ENCODE data around the gene SGIP1. TPM values are rescaled to one million over a fixed set of nuclear protein-coding genes. Genes with fewer than 3 reads are reported as not detected.

Gene SGIP1
- polyA plus RNA-seq, 3 donors = 9.6 to 13.8 (median 13.1) TPM

GRCh38 chr1:66599899-66600737, 66.2 kb downstream of the SGIP1 start:
- no peak for DNase-seq (ENCODE audit: low read depth in 3 of 3, low spot score in 2 of 3)

DNA sequence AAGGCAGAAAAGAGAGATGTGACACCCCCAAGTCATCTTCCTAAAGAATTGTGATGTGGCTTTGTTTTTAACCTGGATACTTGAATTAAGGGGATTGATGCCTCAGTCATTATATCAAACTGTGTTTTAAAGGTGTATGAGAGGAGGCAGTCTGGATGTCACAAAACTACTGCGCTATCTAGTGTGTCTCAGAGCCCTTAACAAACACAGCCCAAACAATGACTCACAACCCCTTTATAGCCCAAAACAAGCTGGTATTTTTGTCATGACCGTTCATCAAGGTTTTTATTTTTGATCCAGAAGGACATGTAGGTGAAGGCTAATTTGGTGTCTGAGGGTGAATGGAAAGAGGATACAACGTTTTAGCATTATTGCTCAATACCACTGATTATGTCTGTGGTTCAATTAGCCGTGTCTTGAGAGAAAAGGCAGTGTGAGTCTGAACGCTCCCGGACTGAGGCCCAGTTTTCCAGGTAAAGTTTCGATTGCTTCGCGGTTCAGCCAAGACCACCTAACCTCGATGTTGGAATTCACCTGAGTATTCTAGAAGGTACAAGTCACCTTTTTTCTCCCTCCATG, 71.6 kb downstream of the SGIP1 start:
- no peak for DNase-seq (ENCODE audit: low read depth in 3 of 3, low spot score in 2 of 3)

DNA sequence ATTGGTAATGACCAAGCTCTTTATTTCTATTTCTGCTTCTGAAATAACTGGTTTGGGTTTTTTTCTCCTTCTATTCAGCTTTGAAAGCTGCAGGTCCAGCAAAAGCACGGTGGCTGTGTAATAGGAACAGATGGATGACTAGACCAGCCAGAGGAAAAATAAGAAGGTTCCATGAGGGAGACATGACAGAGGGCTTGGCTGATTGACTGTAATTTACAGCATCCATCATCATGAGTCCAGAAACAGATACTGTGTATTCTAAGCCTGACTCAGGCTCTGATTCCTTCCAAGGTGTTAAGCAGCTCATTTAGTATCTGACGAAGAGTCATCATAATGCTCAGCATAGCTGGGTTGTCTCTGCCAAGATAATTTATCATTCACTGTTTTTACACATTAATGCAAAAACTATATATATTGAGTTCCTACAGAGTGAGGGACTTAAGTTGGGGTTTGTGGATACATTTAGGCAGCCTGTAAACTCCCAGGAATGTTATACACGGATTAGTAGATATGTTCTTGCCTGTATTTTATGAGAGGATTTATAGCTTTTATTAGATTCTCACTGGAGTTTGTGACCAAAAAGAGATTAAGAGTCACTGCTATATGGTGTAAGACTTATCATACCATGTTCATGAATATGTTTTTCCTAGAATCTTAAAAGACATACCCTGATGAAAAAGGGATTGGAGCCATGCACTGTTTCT, 72.6 kb downstream of the SGIP1 start:
- no peak for DNase-seq (ENCODE audit: low read depth in 3 of 3, low spot score in 2 of 3)

GRCh38 chr1:66607458-66607857, 73.5 kb downstream of the SGIP1 start:
- no peak for DNase-seq (ENCODE audit: low read depth in 3 of 3, low spot score in 2 of 3)

DNA sequence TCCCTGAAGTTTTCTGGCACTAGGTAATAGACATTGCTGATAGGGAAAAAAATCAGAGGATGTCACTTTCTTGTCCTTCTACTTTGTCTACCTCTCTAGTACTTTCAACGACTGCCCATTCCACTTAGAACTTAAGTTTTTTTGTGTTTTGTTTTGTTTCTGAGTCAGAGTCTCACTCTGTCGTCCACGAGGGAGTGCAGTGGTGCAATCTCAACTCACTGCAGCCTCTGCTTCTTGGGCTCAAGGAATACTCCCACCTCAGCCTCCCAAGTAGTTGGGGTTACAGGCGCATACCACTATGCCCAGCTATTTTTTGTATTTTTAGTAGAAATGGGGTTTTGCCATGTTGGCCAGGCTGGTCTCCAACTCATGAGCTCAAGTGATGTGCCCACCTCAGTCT, 79.2 kb downstream of the SGIP1 start:
- no peak for DNase-seq (ENCODE audit: low read depth in 3 of 3, low spot score in 2 of 3)

DNA sequence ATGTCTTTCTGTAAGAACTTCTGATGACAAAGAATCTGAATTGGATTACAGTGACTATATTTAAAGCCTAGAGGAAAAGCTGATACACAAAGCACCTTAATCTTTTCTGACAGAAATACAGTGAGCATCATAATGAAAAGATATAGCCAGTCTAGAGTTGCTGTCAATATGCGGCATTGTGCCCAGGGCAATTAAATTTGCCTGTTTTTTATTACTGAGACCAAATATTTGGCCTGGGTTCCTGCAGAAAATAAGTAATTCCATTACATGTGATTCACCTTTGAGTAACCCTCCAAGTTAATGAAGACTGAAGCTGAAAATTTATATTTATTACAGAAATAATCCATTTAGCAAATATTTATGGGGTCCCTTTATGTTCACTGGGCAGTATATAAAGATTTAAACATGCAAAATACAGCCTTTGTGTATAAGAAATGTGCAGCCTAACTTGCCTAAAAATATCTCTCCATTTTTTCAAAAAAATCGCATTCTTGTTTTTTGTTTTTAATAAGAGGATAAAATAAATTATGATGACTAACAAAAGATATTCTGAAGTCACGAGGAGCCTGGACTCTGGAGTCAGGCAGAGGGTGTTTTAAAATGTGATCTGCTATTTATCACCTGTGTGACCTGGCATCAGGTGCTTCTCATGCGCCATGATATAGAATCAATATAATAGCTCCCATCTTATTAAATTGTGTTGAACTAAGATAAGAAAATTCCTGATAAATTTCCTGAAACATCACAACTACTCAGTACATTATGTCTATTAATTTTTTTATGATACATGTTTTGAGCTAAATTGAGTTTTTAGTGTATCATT, 83.6 kb downstream of the SGIP1 start:
- no peak for DNase-seq (ENCODE audit: low read depth in 3 of 3, low spot score in 2 of 3)

DNA sequence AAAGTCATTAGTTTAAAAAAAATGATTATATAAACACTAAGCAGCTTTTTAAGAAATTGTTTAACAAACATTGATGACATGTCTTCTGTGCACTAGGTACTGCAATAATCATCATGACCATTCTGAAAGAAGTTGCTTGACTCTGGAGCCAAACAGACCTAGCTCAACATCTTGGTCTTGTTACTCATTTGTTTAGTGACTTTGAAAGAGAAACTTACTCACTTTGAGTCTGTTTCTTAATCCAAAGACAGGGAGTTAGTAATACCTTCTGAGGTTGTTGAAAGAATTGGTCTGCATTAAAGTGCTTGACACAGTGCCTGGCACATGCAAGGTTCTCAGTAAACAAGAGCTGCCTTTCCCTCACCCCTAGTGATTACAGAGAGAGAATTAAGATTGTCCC, 84.4 kb downstream of the SGIP1 start:
- no peak for DNase-seq (ENCODE audit: low read depth in 3 of 3, low spot score in 2 of 3)

DNA sequence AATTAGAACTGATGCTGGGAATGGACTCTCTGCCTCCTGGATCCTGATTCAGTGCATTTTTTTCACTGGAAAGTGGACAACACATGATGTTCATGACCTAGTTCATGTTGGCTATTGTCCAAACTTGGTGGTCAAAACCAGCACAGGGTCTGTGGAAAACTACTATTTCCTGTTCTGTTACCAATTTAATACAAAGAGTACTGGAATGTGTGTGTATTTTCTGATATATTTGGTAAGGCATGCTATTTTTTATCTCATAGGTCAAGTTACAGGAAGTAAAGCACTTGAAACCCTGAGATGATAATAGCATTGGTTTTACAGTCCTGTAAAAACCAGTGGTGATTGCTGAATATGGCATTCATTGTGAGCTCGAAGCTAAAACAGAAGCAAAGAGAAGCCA, 89.9 kb downstream of the SGIP1 start:
- DNase-seq (ENCODE audit: low read depth in 3 of 3, low spot score in 2 of 3) = no peak

DNA sequence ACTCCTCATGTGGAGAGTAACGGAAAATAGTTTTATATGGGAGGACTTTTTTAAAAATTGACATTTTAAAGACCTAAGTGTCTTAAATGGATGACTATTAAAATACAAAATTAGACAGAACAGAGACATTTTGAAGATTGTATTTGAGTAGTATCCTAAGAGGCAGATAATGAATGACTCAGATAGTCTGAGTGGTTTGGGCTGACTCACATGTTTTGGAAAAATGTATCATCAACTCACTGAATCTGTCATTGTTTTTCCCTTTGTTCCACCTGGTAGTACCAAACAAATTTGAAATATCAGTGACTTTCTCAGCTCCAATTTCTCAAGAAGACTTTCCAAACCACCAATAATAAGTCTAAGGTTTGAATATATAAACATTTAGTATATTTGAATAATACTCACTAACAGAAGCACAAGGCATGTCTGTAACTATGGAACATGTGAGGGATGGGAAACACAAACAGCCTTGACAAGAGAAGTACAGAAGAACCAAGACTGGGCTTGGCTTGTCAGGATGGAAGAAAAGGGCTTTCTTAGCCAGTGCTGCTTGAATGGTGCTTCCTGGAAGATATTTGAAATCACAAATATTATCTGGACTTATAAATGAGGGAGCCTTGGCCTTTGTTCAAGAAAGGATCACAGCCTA, 90.6 kb downstream of the SGIP1 start:
- DNase-seq (ENCODE audit: low read depth in 3 of 3, low spot score in 2 of 3) = no peak

DNA sequence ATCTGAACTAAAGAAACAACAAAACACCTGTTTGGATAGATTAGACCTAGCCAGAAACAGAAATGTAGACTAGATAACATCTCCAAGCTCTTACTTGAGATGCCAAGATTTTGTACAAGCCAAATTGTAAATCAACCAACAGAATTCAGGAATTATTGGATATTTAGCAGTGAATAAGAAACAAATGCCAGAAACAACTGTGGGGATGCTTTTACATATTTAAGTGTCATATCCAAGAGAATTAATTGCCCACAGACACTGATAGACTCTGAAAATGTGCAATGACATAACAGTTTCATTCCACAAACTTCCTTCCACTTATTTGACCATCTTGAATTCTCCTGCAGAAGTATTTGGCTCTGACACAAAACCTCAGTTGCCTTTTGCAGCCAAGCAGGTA, 92.3 kb downstream of the SGIP1 start:
- DNase-seq (ENCODE audit: low read depth in 3 of 3, low spot score in 2 of 3) = no peak

DNA sequence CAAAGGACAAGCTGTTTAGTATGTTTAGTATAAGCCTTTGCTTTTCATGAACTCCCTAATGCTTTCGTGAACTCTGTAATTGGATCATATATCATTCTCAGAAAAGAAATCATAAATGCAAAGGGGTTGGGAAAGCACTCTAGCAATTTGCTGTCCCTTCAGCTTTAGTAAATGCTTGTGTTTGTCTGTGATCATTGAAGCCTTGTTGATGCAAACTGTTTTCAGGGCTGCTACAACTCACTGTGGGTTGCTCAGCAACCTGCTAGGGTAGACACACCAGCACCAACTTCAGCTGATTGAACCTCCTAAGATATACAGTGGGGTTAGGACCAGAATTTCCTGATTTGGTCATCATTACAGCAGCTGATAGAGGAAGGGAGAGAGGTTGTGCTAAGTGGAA, 95.0 kb downstream of the SGIP1 start:
- DNase-seq (ENCODE audit: low read depth in 3 of 3, low spot score in 2 of 3) = no peak

- no peak for DNase-seq (ENCODE audit: low read depth in 3 of 3, low spot score in 2 of 3)
Observed at GRCh38 chr1:66633159-66633558, 99.2 kb downstream of the SGIP1 start.

DNA sequence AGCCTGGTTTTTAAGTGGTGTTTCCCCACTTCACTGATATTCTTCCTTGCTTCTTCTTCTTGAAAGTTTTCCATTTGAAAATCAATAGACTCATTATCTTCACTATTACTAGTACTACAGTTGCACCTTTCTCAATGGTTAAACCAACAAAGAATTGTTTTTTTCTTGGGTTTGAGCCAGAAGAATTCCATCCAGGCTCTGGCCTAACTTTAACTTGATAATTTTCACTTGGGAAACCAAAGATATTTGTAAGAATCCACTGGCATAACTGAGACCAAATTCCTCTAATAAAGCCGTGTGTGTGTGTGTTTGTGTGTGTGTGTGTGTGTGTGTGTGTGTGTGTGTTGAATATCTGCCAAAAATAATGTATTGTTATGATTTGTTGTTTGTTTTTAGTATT, 103.2 kb downstream of the SGIP1 start:
- DNase-seq (ENCODE audit: low read depth in 3 of 3, low spot score in 2 of 3) = no peak

DNA sequence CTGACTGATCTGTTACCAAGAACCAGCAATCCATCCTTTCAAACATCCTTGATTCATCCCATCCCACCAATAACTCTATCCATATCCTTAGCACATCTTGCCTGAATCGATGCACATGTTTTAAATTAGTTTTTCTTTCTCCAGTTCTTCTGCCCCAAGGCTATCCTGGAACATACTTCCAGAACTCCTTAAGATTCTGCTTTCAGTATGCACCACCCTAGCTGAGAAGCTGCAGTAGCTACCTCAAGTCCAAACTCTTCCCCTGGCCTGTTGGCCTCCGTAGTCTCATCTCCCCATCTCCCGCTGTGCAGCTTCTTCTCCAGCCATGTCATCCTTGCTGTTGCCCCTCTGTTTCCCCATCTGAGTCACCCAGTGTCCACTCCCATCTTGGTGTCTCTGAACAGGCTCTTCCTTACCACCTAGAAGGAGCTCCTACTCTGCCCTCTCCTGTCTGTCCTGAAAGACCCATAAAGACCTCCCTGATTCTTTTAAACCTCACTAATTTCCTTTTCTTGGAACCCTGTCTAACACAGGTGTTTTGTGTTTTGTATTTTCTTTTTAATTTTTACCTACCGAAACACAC, 108.0 kb downstream of the SGIP1 start:
- DNase-seq (ENCODE audit: low read depth in 3 of 3, low spot score in 2 of 3) = no peak

DNA sequence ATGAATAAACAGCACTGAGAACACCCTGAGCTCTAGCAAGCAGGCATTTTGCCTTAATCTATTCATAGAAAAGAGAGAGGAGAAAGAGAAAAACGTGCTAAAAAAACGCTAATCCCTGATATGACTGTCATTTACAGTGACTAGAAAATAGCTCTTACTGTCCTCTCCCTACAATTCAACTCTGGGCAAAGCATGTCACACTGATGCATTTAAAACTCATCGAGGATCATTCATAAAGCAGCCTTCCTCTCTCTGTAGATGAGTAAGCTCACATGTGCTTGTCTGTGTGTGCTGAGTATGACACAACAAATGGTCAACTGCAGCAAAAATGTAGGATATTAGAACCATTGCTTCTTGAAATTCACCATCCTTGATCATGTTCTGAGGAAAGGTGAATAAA, 109.0 kb downstream of the SGIP1 start:
- DNase-seq (ENCODE audit: low read depth in 3 of 3, low spot score in 2 of 3) = no peak

GRCh38 chr1:66644331-66644730, 110.4 kb downstream of the SGIP1 start:
- DNase-seq (ENCODE audit: low read depth in 3 of 3, low spot score in 2 of 3) = no peak

- no peak for DNase-seq (ENCODE audit: low read depth in 3 of 3, low spot score in 2 of 3)
Observed at GRCh38 chr1:66648901-66649595, 115.1 kb downstream of the SGIP1 start.

- no peak for DNase-seq (ENCODE audit: low read depth in 3 of 3, low spot score in 2 of 3)
Observed at GRCh38 chr1:66652556-66652955, 118.6 kb downstream of the SGIP1 start.

GRCh38 chr1:66654643-66655042, 120.7 kb downstream of the SGIP1 start:
- no peak for DNase-seq (ENCODE audit: low read depth in 3 of 3, low spot score in 2 of 3)

DNA sequence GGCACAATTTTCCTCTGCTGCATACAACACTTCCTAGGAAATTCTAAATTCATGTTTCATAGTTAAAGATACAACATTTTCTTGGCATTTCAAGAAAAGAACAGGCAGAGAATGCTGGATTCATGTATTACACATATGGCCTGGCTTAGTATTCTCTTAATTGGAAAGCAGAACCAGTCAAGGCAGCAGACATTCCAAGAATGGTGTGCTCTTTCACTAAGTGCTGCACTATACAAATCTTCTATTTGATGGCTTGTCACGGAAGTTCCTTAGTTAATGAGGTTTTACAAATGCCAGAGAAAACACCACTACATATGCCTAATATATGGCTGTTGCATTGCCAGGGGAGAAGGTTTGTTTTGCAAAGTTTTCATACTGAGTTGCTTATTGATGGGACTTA, 137.5 kb downstream of the SGIP1 start:
- no peak for DNase-seq (ENCODE audit: low read depth in 3 of 3, low spot score in 2 of 3)
